Liver (tissue), 9 donors: ENCODE results near the gene BTBD1. TPM values are rescaled to one million over a fixed set of nuclear protein-coding genes. Genes with fewer than 3 reads are reported as not detected.
"Not testable (repeated sequence)": the region's sequence is repeated elsewhere in the genome, so short reads cannot be mapped to it uniquely, and the experiment has no call there.

ENCODE experiments used
- DNase-seq: peaks from one replicate; pipeline ENCODE4 v3.0.0-alpha.2; 2017; ENCODE audit warnings: low spot score
- H3K27ac ChIP-seq, 2 donors: one replicate each; pipeline ENCODE4 v1.7.0; 2013; ENCODE audit warnings: inconsistent platforms in 2 of 2, low read length in 2 of 2, control low read depth in 1 of 2, low read depth in 1 of 2, mild to moderate bottlenecking in 1 of 2
- H3K27me3 ChIP-seq, 4 donors: one replicate each; pipeline versions ENCODE4 v1.6.1 to v1.7.0; 2013; ENCODE audit warnings: low read length in 3 of 4, inconsistent platforms in 1 of 4, mild to moderate bottlenecking in 1 of 4, moderate library complexity in 1 of 4; ENCODE audit not compliant: control insufficient read depth in 4 of 4, insufficient read depth in 4 of 4
- H3K36me3 ChIP-seq, 4 donors: one replicate each; pipeline versions ENCODE4 v1.6.1 to v1.7.0; 2013; ENCODE audit warnings: low read length in 3 of 4, mild to moderate bottlenecking in 3 of 4, low read depth in 1 of 4, moderate library complexity in 1 of 4; ENCODE audit not compliant: control insufficient read depth in 4 of 4, insufficient read depth in 3 of 4
- H3K4me1 ChIP-seq, 4 donors: one replicate each; pipeline versions ENCODE4 v1.6.1 to v1.7.0; 2013; ENCODE audit warnings: low read length in 3 of 4, mild to moderate bottlenecking in 3 of 4, moderate library complexity in 1 of 4; ENCODE audit not compliant: control insufficient read depth in 4 of 4, insufficient read depth in 4 of 4
- H3K4me3 ChIP-seq, 3 donors: one replicate each; pipeline versions ENCODE4 v1.6.1 to v1.7.0; 2013; ENCODE audit warnings: low read length in 3 of 3, control low read depth in 1 of 3, low read depth in 1 of 3, mild to moderate bottlenecking in 1 of 3
- H3K9ac ChIP-seq, 2 donors: one replicate each; pipeline ENCODE4 v1.7.0; 2013; ENCODE audit warnings: low read length in 2 of 2, mild to moderate bottlenecking in 2 of 2, moderate library complexity in 2 of 2, control low read depth in 1 of 2, low read depth in 1 of 2
- H3K9me3 ChIP-seq, 4 donors: one replicate each; pipeline versions ENCODE4 v1.6.1 to v1.7.0; 2013; ENCODE audit warnings: low read length in 3 of 4; ENCODE audit not compliant: control insufficient read depth in 4 of 4
- EGR1 ChIP-seq, 2 donors: IDR thresholded peaks; 2 replicates each; pipeline ENCODE4 v1.6.1; 2016 to 2018; ENCODE audit warnings: antibody characterized with exemption in 2 of 2, low read depth in 2 of 2
- FOXA1 ChIP-seq: IDR thresholded peaks from 2 replicates; pipeline ENCODE4 v1.6.1; 2016; ENCODE audit warnings: antibody characterized with exemption
- FOXA2 ChIP-seq: IDR thresholded peaks from 2 replicates; pipeline ENCODE4 v1.6.1; 2016; ENCODE audit warnings: antibody characterized with exemption
- GABPA ChIP-seq, 2 donors: IDR thresholded peaks in 1 of 2; conservative IDR thresholded peaks in 1 of 2; 2 replicates each; pipeline ENCODE4 v1.6.1; 2016; ENCODE audit warnings: antibody characterized with exemption in 2 of 2, mild to moderate bottlenecking in 1 of 2, moderate library complexity in 1 of 2
- HNF4A ChIP-seq, 2 donors: conservative IDR thresholded peaks; 2 replicates each; pipeline ENCODE4 v1.6.1; 2016; ENCODE audit warnings: antibody characterized with exemption in 2 of 2, mild to moderate bottlenecking in 2 of 2
- HNF4G ChIP-seq: IDR thresholded peaks from 2 replicates; pipeline ENCODE4 v1.6.1; 2016; ENCODE audit warnings: antibody characterized with exemption
- JUND ChIP-seq, 2 donors: IDR thresholded peaks; 2 replicates each; pipeline ENCODE4 v1.6.1; 2016; ENCODE audit warnings: antibody characterized with exemption in 2 of 2
- MAX ChIP-seq: IDR thresholded peaks from 2 replicates; pipeline ENCODE4 v1.6.1; 2016; ENCODE audit warnings: antibody characterized with exemption
- NR2F2 ChIP-seq: IDR thresholded peaks from 2 replicates; pipeline ENCODE4 v1.6.1; 2016; ENCODE audit warnings: antibody characterized with exemption
- RAD21 ChIP-seq, 2 donors: IDR thresholded peaks; 2 replicates each; pipeline ENCODE4 v1.6.1; 2016; ENCODE audit warnings: antibody characterized with exemption in 2 of 2, mild to moderate bottlenecking in 2 of 2
- REST ChIP-seq: IDR thresholded peaks from 2 replicates; pipeline ENCODE4 v1.6.1; 2016; ENCODE audit warnings: antibody characterized with exemption, mild to moderate bottlenecking
- RXRA ChIP-seq, 2 donors: IDR thresholded peaks; 2 replicates each; pipeline ENCODE4 v1.6.1; 2017 to 2018; ENCODE audit warnings: antibody characterized with exemption in 2 of 2, mild to moderate bottlenecking in 1 of 2
- SP1 ChIP-seq: IDR thresholded peaks from 2 replicates; pipeline ENCODE4 v1.6.1; 2018; ENCODE audit warnings: antibody characterized with exemption, mild to moderate bottlenecking
- TAF1 ChIP-seq: conservative IDR thresholded peaks from 2 replicates; pipeline ENCODE4 v1.6.1; 2016; ENCODE audit warnings: antibody characterized with exemption, mild to moderate bottlenecking
- YY1 ChIP-seq: IDR thresholded peaks from 2 replicates; pipeline ENCODE4 v1.6.1; 2016; ENCODE audit warnings: antibody characterized with exemption, mild to moderate bottlenecking
- ZBTB33 ChIP-seq: IDR thresholded peaks from 2 replicates; pipeline ENCODE4 v1.6.1; 2016; ENCODE audit warnings: antibody characterized with exemption
- WGBS: extraction: QIAGEN DNeasy Blood & Tissue Kit; methylation state at CpG from one replicate; pipeline ENCODE4 v1.1.7; 2013; 5-methylcytosine and 5-hydroxymethylcytosine counted together
- polyA plus RNA-seq, 2 donors: library from polyadenylated mRNA; stranded (reverse) in 1 of 2; unstranded in 1 of 2; fragments of 200-250 nt in 1 of 2; fragments of >200 nt in 1 of 2; fragmentation: Nextera tagmentation in 1 of 2; extraction: Ambion mirVana in 1 of 2; gene quantifications; one replicate each; pipeline versions ENCODE4 v1.2.1 to v1.2.3, GENCODE V29; 2013 to 2015
- total RNA-seq, 2 donors: library from RNA; depleted of rRNA; stranded (reverse); fragments of >200 nt; gene quantifications; one replicate each; pipeline ENCODE4 v1.2.3, GENCODE V29; 2014
- TF ChIP-seq, protein P1 (sequence below): IDR thresholded peaks from 2 replicates; pipeline ENCODE4 v1.6.1; 2016; ENCODE audit warnings: antibody characterized with exemption
- donor health status: healthy.
- donor health status: healthy.
- donor health status: healthy.
- donor health status: healthy.
- donor health status: healthy.

BTBD1 gene
- total and polyA plus RNA-seq, 4 donors: 8.6 to 43.9 (median 27.6) TPM

DNA sequence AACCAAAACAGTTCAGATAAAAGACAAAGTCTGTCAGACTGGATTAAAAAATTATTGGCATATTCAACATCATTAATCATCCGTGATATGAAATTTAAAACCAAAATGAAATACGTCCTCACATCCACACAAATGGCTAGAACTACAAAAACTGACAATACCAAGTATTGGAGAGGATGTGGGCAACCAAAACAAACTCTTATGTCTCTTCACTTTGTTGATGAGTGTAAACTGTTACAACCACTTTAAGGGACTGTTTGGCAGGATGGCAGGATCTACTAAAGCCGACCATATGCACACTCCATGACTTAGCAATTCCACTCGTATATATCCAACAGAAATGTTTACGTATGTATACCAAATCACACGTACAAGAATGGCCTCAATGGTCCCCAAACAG lies 30.8 kb downstream of the BTBD1 start:
- no peak for TF ChIP-seq FOXA1
- TF ChIP-seq EGR1 (IDR thresholded peaks at IDR 0.05; ENCODE audit: low read depth in 2 of 2): no peak
- TF ChIP-seq HNF4A (conservative IDR thresholded peaks at IDR 0.05): no peak
- no peak for TF ChIP-seq RXRA (IDR thresholded peaks at IDR 0.05)
- TF ChIP-seq ZBTB33: no peak
- TF ChIP-seq REST: no peak
- TF ChIP-seq TAF1: no peak
- TF ChIP-seq GABPA (IDR thresholded peaks at IDR 0.05 in 1 of 2, conservative IDR thresholded peaks at IDR 0.05 in 1 of 2): no peak
- TF ChIP-seq SP1: no peak
- no peak for TF ChIP-seq JUND (IDR thresholded peaks at IDR 0.05)
- TF ChIP-seq MAX: no peak
- TF ChIP-seq, protein P1, sequence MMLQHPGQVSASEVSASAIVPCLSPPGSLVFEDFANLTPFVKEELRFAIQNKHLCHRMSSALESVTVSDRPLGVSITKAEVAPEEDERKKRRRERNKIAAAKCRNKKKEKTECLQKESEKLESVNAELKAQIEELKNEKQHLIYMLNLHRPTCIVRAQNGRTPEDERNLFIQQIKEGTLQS: no peak
- TF ChIP-seq YY1: no peak
- no peak for TF ChIP-seq NR2F2
- no peak for TF ChIP-seq HNF4G
- TF ChIP-seq FOXA2: no peak
- no peak for TF ChIP-seq RAD21 (IDR thresholded peaks at IDR 0.05)
- H3K27me3 ChIP-seq: no peaks in the 10 kb centered on the region
- no peaks in the 10 kb centered on the region for H3K4me1 ChIP-seq
- WGBS: 97% methylated on average over 6 of the region's 6 CpGs
- no peaks in the 10 kb centered on the region for H3K9me3 ChIP-seq
- DNase-seq: no peak
- H3K4me3 ChIP-seq: no peak overlapping the region
- H3K9ac ChIP-seq: no peak overlapping the region
- H3K36me3 ChIP-seq: peaks cover 3 to 20% (median 13%) of the 10 kb centered on the region in 4 donors
- no peak overlapping the region for H3K27ac ChIP-seq

DNA sequence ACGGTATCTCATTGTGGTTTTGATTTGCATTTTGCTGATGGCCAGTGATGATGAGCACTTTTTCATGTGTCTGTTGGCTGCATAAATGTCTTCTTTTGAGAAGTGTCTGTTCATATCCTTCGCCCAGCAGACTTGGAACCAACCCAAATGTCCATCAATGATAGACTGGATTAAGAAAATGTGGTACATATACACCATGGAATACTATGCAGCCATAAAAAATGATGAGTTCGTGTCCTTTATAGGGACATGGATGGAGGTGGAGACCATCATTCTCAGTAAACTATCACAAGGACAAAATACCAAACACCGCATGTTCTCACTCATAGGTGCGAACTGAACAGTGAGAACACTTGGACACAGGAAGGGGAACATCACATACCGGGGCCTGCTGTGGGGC lies 35.8 kb downstream of the BTBD1 start:
- H3K36me3 ChIP-seq: peaks cover 7 to 21% (median 13%) of the 10 kb centered on the region in 4 donors
- not testable (repeated sequence) for H3K9ac ChIP-seq, H3K27ac ChIP-seq, H3K9me3 ChIP-seq, H3K4me3 ChIP-seq, DNase-seq, H3K27me3 ChIP-seq, H3K4me1 ChIP-seq
- 98% methylated on average over 6 of the region's 6 CpGs for WGBS
